GM12874 (cell line): ENCODE measurements around the gene GDF9.

Experiments used
- CTCF ChIP-seq: IDR thresholded peaks from 2 replicates; pipeline ENCODE4 v1.5.1; 2011; ENCODE audit warnings: low read depth, mild to moderate bottlenecking, control low read depth, low read length, moderate library complexity; ENCODE audit not compliant: insufficient read depth

GDF9 gene

GRCh38 chr5:132856011-132856410 lies 10.3 kb downstream of the GDF9 start:
- TF ChIP-seq CTCF: no peak

DNA sequence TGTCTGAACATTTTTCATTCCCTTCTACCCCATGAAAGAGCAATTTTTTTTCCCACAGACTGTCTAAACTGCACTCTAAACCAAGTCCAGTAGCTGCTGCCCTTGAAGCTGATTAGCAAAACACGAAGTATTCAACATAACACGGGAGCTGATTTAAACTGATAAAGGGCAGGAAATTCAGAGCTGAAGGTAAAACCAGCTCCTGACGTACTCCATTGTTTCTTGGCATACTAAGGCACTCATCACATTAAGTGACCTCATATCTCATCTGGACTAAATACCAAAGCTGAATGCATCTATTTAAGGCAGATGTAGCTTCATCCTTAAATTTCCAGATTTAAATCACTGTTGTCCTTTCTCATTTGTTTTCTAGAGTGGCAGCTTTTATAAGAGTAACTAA lies 12.0 kb downstream of the GDF9 start:
- no peak for TF ChIP-seq CTCF

DNA sequence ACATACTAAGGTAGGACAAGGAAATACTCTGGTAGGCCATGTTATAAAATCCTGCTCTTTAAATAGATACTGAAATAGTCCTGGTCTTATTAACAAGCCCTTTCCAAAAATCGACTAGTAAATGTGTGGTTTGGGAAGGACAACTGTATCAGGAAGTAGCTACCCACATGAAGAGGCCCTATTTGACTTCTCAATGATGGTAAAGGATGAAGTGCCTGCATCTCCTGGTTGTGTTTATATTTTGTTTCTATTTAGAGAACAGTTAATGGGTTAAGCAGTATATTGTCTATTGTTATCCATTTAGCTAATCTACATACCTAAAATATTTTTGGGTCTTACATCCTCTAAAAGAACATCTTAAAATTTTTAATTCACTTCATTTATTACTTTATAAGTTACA lies 12.5 kb downstream of the GDF9 start:
- no peak for TF ChIP-seq CTCF

DNA sequence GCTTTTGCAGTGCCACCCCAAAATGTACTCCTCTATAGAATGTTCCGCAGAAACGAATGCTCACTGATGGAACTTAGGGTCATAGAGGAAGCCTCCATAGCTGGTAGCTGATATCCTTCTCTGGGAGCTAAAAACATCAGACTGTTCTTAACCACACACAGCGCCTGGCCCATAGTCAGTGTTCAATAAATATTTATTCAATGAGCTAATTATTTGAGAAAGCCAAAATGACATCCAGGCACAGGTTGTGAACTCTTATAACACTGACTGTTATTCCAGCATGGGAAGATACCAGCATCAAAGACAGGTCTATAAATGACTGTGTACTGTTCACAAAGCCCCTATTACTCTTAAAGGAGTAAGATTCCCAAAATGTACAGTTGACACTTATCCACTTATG lies 12.9 kb downstream of the GDF9 start:
- TF ChIP-seq CTCF: no peak

DNA sequence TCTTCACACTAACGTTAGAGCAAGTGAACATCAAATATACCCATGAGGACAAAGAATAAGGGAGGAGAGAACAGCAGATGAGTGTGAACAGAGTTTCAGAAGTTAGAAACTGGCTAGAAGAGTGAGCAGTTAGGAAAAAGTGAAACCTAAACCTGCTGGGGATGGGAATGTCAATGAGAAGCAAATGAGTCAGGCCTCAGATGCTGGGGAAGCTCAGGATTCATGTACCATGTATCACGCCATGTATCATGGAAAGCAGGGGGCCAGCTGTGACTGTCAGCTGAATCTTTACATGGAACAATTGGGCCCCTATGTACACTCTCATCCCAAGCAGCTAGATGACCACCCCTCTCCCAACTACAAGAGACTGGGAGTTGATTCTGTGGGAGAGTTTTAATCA lies 16.2 kb downstream of the GDF9 start:
- no peak for TF ChIP-seq CTCF

DNA sequence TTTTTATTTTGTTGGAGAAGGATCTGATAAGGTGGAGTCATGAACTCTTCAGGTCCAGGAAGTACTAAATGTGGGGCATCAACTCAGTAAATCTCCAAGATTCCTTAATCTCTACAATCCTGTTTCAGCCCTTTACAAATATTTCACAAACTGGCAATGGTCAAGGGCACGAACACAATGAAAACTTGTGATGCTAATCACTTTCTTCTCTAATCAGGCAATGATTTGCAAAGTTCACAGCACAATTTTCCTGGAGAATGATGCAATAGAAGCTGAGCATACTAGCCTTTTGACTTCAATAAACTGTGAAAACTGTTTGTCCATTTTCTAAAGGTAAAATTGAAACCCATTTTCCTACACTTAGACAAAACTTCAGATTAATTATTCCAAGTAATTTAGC lies 16.9 kb downstream of the GDF9 start:
- no peak for TF ChIP-seq CTCF

GRCh38 chr5:132848270-132848669 lies 18.0 kb downstream of the GDF9 start:
- no peak for TF ChIP-seq CTCF

DNA sequence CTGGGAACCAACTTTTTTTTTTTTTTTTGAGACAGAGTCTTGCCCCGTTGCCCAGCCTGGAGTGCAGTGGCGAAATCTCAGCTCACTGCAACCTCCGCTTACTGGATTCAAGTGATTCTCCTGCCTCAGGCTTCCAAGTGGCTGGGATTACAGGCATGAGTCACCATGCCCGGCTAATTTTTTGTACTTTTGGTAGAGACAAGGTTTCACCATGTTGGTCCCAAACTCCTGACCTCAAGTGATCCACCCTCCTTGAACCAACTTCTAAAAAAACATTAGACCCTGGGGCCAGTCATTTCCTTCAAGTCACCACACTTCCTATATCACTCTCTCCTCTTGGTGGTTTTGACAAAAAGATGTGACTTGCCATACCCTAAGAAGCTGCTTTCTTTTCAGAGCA lies 25.0 kb downstream of the GDF9 start:
- TF ChIP-seq CTCF: no peak
